RWPE2 (cell line): ENCODE results near the gene PLCB1.

Experiments
- ATAC-seq: fragments of 200-7000 bp; cut with Tn5 transposase; 3 replicates; pipeline ENCODE4 v1.9.1; 2021; ENCODE audit warnings: low read depth
- DNase-seq: peaks from one replicate; pipeline ENCODE4 v3.0.0-alpha.2; 2020; ENCODE audit warnings: low spot score
- H3K27ac ChIP-seq: fragments of 450-650 bp; 2 replicates; pipeline ENCODE4 v1.5.1; 2017; ENCODE audit warnings: mild to moderate bottlenecking; ENCODE audit not compliant: poor library complexity, severe bottlenecking
- H3K27me3 ChIP-seq: fragments of 250-450 bp; sonication (Bioruptor Pico); 2 replicates; pipeline ENCODE4 v1.5.1; 2021; ENCODE audit warnings: mild to moderate bottlenecking, moderate library complexity; ENCODE audit not compliant: insufficient read depth, poor library complexity, severe bottlenecking
- H3K36me3 ChIP-seq: fragments of 250-450 bp; sonication (Bioruptor Pico); 2 replicates; pipeline ENCODE4 v1.5.1; 2020; ENCODE audit warnings: low read depth, mild to moderate bottlenecking, moderate library complexity
- H3K4me1 ChIP-seq: fragments of 250-450 bp; sonication (Bioruptor Pico); 2 replicates; pipeline ENCODE4 v1.5.1; 2021; ENCODE audit warnings: mild to moderate bottlenecking, moderate library complexity; ENCODE audit not compliant: insufficient read depth, poor library complexity, severe bottlenecking
- H3K4me3 ChIP-seq: fragments of 250-450 bp; sonication (Bioruptor Pico); 2 replicates; pipeline ENCODE4 v1.5.1; 2021; ENCODE audit warnings: mild to moderate bottlenecking, moderate library complexity; ENCODE audit not compliant: severe bottlenecking
- H3K9me3 ChIP-seq: fragments of 250-450 bp; sonication (Bioruptor Pico); 2 replicates; pipeline ENCODE4 v1.5.1; 2021; ENCODE audit warnings: mild to moderate bottlenecking, moderate library complexity; ENCODE audit not compliant: severe bottlenecking
- CTCF ChIP-seq: fragments of 450-650 bp; IDR thresholded peaks from one replicate; pipeline ENCODE4 v1.5.1; 2017; ENCODE audit warnings: mild to moderate bottlenecking, moderate library complexity; ENCODE audit not compliant: poor library complexity, severe bottlenecking

PLCB1 gene

GRCh38 chr20:8231038-8231437 is 99.0 kb downstream of the PLCB1 start:
- DNase-seq (no peak), ATAC-seq (no peak)
- Histone ChIP-seq H3K27me3 (no peaks in the 10 kb centered on the region), H3K4me3 (no peak overlapping the region), H3K36me3 (no peaks in the 10 kb centered on the region), H3K9me3 (no peaks in the 10 kb centered on the region), H3K27ac (no peak overlapping the region), H3K4me1 (no peaks in the 10 kb centered on the region)
- no peak for TF ChIP-seq CTCF

- ATAC-seq: no peak
- Histone ChIP-seq H3K27me3 (no peaks in the 10 kb centered on the region), H3K27ac (no peak overlapping the region), H3K36me3 (no peaks in the 10 kb centered on the region), H3K9me3 (no peaks in the 10 kb centered on the region), H3K4me3 (no peak overlapping the region), H3K4me1 (no peaks in the 10 kb centered on the region)
- DNase-seq: no peak
- TF ChIP-seq CTCF: no peak
Measured at GRCh38 chr20:8232332-8232731, 100.3 kb downstream of the PLCB1 start.

DNA sequence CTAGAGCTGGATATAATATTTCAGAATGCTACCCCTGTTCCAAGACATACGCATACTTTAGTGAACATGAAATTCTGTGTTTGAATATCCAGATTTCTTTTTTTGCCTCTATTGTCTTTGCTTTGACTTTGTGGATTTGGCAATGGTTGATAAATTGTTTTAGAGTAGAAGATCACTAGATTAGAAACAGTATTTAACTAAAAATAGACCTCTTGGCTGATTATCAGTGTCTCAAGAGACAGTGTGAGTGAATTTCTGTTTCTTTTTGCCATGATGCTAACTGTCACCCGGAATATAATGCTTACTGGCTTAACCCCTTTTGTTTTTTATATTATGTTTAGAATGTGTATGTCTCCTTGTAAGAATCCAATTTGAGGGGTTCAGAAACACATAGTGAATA is 102.5 kb downstream of the PLCB1 start:
- Histone ChIP-seq H3K36me3 (no peaks in the 10 kb centered on the region), H3K4me1 (no peaks in the 10 kb centered on the region), H3K4me3 (no peak overlapping the region), H3K9me3 (no peaks in the 10 kb centered on the region), H3K27ac (no peak overlapping the region), H3K27me3 (no peaks in the 10 kb centered on the region)
- no peak for ATAC-seq
- TF ChIP-seq CTCF: no peak
- DNase-seq: no peak

- no peak for TF ChIP-seq CTCF
- H3K27me3 ChIP-seq: peaks cover 6% of the 10 kb centered on the region
- no peaks in the 10 kb centered on the region for H3K9me3 ChIP-seq
- DNase-seq (no peak), ATAC-seq (no peak)
- H3K4me3 ChIP-seq: no peak overlapping the region
- no peaks in the 10 kb centered on the region for H3K4me1 ChIP-seq
- no peak overlapping the region for H3K27ac ChIP-seq
- no peaks in the 10 kb centered on the region for H3K36me3 ChIP-seq
Measured at GRCh38 chr20:8242066-8242465, 110.0 kb downstream of the PLCB1 start.

GRCh38 chr20:8242827-8243724 is 111.0 kb downstream of the PLCB1 start:
- Histone ChIP-seq H3K27ac (no peak overlapping the region), H3K36me3 (no peaks in the 10 kb centered on the region), H3K9me3 (no peaks in the 10 kb centered on the region), H3K27me3 (peaks cover 6% of the 10 kb centered on the region), H3K4me3 (no peak overlapping the region), H3K4me1 (no peaks in the 10 kb centered on the region)
- ATAC-seq (no peak), DNase-seq (no peak)
- no peak for TF ChIP-seq CTCF
